Cerebellar nuclear complex (tissue), 1 donor: ENCODE data around the gene TASP1.

ENCODE experiments used
- DNase-seq, 2 experiments: peaks; one replicate each; lab custom pipeline; 2025; lab: John Stamatoyannopoulos, UW

Gene TASP1

DNA sequence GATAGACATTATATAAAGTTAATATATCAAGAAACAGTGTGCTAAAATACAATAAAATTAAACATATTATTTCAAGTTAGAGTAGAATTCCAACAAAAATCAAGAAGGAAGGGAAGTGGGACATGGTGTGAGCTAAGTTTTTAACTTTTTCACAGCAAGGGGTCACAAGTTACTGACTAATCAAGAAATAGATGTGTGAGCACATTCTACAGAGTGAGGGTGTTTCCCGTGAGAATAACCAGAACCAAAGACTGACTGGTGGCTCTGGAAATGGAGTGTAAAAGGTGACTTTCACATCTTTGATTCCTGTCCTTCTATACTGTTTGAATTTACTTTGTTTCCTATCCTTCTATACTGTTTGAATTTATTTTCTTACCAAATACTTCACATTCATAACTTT is 206.6 kb downstream of the TASP1 start:
- DNase-seq: no peak

GRCh38 chr20:13430346-13431002 is 208.3 kb downstream of the TASP1 start:
- no peak for DNase-seq

DNA sequence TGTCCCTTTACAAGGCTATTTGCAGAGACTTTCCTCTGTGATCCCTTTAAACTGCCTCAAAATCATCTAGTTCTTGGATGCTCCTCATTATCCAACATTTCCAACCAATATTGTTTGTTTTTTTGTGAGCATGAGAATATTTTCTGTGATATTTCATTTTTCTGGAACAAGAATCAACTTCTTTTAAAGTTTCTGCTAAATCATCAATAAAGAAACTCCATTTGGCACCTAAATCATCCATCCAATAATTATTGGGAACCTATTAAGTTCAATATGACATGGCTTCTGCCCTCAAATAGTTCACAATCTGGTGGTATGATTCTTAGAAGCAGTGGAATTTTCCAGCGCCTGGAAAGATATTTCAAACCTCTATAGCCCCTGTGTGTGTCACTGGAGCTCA is 210.0 kb downstream of the TASP1 start:
- no peak for DNase-seq

- no peak for DNase-seq
Measured at GRCh38 chr20:13426870-13427269, 211.9 kb downstream of the TASP1 start.

- DNase-seq: no peak
Measured at GRCh38 chr20:13425381-13426135, 213.2 kb downstream of the TASP1 start.

GRCh38 chr20:13424174-13424833 is 214.4 kb downstream of the TASP1 start:
- DNase-seq: no peak

- no peak for DNase-seq
Measured at GRCh38 chr20:13423472-13424173, 215.1 kb downstream of the TASP1 start.

- no peak for DNase-seq
Measured at GRCh38 chr20:13422637-13423036, 216.1 kb downstream of the TASP1 start.

- no peak for DNase-seq
Measured at GRCh38 chr20:13420625-13421024, 218.1 kb downstream of the TASP1 start.

DNA sequence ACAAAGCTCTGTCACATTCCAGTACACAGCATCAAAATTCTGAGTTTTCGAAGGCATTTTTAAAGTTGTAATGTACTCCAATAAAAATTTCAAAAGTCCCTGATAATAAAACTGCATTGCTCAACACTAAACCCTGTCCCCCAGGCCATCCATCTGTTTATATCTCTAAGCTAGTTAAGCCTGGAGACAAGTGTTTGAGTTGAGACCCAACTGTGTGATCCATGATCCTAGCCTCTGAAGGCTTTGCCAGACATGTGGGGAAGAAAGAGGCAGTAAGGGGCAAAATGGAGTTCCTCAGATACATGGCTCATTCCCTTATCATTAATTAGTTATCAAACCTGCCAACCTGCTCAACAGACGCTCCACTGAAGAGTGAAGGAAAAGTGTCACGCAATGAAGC is 219.3 kb downstream of the TASP1 start:
- no peak for DNase-seq

DNA sequence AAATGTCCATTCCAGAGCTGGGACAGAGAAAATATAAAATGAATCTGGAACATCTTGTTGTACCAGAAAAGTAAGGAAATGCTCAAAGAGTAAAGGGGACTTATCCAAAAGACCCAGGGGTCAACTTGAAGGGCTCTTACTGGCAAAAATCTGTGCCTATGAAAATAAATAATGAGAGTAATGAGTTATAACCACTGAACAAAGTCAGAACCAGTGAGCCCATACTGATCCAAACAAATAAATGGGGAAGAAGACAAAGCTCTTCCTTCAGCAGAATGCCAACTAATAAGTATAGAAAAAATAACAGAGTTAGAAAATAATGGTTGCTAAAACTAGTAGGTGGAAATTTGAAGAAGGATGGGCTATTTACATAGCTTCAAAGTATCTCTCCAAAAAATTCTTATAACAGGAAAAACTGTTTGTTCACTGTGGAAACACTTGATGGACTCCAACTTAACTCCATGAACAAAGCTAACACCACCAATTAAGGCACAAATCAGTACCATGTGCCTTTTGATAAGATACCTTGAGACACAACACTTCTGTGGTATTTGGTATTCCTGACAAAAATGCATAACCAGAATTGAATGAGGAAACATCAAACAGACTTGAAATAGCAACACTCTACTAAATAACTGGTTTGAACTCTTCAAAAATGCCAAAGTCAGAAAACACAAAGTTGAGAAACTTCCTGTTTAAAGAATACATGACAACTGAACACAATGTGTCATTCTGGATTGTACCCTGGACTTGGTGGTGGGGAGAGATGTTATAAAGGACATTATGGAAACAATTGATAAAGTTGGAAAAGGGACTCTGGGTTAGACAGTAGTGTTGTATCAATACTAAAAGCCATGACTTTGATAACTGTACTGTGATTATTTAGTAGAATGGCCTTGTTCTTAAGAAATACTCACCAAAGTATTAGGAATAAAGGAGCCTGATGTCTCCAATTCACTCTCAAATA is 220.2 kb downstream of the TASP1 start:
- DNase-seq: no peak

GRCh38 chr20:13416531-13416930 is 222.2 kb downstream of the TASP1 start:
- no peak for DNase-seq

DNA sequence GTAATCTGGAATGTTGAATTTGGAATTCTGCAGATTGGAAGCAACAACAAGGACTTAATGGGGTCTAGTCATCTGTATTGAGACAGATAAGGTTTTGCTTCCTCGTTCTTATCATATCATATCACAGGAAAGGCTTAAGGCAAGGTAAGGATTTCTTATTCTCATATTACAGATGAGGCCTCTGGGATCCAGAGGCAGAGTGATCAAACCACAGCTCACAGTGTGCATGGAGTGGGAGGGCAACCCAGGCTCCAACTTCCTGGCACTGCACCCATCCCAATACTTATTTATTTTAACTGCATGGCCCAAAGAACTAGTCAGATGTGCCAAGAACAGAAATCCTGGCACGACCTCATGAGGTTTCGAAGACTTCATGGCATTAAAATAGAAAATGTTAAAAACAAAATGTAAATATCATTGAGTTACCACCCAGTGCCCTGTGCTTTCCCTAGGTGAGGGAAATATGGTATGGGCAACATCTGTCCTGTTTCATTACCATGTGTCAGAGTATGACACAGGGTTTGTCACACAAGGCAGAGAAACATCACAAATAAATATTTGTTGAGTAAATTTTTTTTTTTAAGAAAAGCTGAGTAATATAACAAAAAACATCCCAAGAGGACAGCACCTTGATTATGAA is 225.8 kb downstream of the TASP1 start:
- DNase-seq: no peak

GRCh38 chr20:13404293-13404692 is 234.4 kb downstream of the TASP1 start:
- DNase-seq: no peak

GRCh38 chr20:13403453-13403852 is 235.3 kb downstream of the TASP1 start:
- DNase-seq: no peak

DNA sequence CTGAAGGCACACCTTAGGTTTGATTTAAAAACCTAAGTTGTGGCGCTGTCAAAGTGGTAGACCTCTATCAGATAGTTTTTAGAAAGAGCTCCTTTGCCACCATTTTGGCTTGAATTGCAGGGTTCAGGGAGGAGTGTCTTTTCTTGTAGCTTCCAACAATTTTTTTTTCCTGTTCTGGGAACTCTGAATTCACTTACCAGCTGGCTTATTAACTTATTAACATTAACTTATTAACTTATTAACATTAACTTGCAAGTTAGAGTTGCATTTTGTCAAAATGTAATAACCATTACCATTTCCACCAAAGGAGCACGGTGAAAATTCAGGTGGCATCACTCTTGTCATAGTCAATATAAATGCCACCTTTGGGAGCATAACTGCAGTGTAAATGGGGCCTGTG is 235.7 kb downstream of the TASP1 start:
- DNase-seq: no peak

DNA sequence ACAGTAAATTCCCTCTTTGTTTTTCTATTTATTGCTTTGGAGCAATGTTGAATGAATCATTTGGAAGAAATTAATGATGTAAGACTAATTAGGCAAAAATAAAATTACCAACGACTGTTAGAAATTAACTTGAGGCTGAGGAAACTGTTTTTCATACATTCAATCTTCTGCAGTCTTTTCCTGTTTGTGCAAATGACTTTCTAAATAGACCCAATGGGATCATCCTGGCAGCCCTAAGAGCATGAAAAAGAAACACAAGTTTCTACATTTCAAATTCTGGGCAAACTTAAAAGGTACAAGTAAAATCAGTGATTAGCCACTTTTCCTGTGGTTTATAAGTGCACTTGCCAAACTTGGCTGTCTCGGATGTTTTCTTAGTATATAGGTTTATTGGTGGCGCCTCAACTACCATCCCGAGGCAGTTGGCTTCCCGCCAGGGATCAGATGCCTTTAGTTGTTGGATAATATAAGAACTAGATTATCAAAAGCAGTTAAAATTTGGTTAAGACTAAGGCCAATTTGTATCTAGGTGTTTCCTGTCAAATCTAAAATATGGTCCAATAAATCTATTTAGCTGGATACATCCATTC is 236.5 kb downstream of the TASP1 start:
- DNase-seq: no peak

GRCh38 chr20:13401596-13401995 is 237.1 kb downstream of the TASP1 start:
- DNase-seq: no peak

GRCh38 chr20:13400453-13400852 is 238.3 kb downstream of the TASP1 start:
- no peak for DNase-seq

DNA sequence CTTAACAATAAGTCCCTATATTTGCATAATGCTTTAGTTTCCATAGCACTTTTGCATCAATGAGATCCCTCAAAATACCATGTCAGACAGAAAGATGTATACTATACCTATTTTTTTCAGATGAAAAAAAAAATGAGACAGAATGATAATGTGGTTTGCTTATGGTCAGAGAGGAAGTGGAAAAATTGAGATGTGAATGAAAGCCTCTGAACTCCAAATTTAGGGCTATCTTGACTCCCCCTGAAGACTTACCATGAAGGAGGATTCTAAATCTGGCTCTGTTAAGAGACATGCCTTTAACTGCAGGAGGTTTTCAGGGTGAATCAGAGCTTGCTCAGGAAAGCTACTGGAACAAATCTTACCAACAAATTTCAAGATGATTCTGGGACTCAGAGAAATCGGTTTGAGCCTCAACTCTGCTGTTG is 241.4 kb downstream of the TASP1 start:
- no peak for DNase-seq
